Karpas-422 (cell line): Measurements from ENCODE around the gene SMIM12. TPM values are rescaled to one million over a fixed set of nuclear protein-coding genes. Genes with fewer than 3 reads are reported as not detected.
A peak's percentile ranks its signal among the peaks of the same experiment; 100 is the strongest.

Source experiments
- DNase-seq: peaks from one replicate; pipeline ENCODE4 v3.0.0-alpha.2; 2015
- H2AFZ ChIP-seq: fragments of 200-600 bp; sonication (generic); 2 replicates; pipeline ENCODE4 v1.6.1; 2014; ENCODE audit warnings: antibody characterized with exemption, low read length, mixed read lengths
- H3K27ac ChIP-seq: fragments of 200-600 bp; sonication (generic); 2 replicates; pipeline ENCODE4 v1.5.1; 2014; ENCODE audit warnings: mild to moderate bottlenecking, low read length, moderate library complexity
- H3K27me3 ChIP-seq: fragments of 200-600 bp; sonication (generic); 2 replicates; pipeline ENCODE4 v1.6.1; 2014; ENCODE audit warnings: low read length, mixed read lengths
- H3K36me3 ChIP-seq: fragments of 200-600 bp; sonication (generic); 2 replicates; pipeline ENCODE4 v1.6.1; 2014; ENCODE audit warnings: low read length, mixed read lengths; ENCODE audit not compliant: insufficient read depth
- H3K4me1 ChIP-seq: fragments of 200-600 bp; sonication (generic); 2 replicates; pipeline ENCODE4 v1.6.1; 2014; ENCODE audit warnings: mild to moderate bottlenecking, low read length, mixed read lengths
- H3K4me2 ChIP-seq: fragments of 200-600 bp; sonication (generic); 2 replicates; pipeline ENCODE4 v1.6.1; 2014; ENCODE audit warnings: low read length, low read depth, mild to moderate bottlenecking; ENCODE audit not compliant: poor library complexity, severe bottlenecking
- H3K4me3 ChIP-seq: fragments of 200-600 bp; sonication (generic); 2 replicates; pipeline ENCODE4 v1.5.1; 2014; ENCODE audit warnings: mild to moderate bottlenecking, antibody characterized with exemption, low read length, mixed read lengths
- H3K79me2 ChIP-seq: fragments of 200-600 bp; sonication (generic); 2 replicates; pipeline ENCODE4 v1.6.1; 2014; ENCODE audit warnings: mild to moderate bottlenecking, low read length, mixed read lengths
- H3K9ac ChIP-seq: fragments of 200-600 bp; sonication (generic); 2 replicates; pipeline ENCODE4 v1.6.0; 2014; ENCODE audit warnings: low read length
- H3K9me2 ChIP-seq: fragments of 200-600 bp; sonication (generic), shearing (Covaris generic); replicated peaks from 2 replicates; pipeline ENCODE4 v1.6.0; 2014; ENCODE audit warnings: mild to moderate bottlenecking, low read length, moderate library complexity; ENCODE audit not compliant: insufficient read depth
- H3K9me3 ChIP-seq: fragments of 300-700, 200-600 bp; sonication (generic); 2 replicates; pipeline ENCODE4 v1.6.1; 2014; ENCODE audit warnings: low read length, mixed read lengths
- H4K20me1 ChIP-seq: fragments of 200-600 bp; sonication (generic); 2 replicates; pipeline ENCODE4 v1.6.1; 2014; ENCODE audit warnings: mild to moderate bottlenecking, antibody characterized with exemption, low read length, low read depth; ENCODE audit not compliant: insufficient read depth
- total RNA-seq: library from RNA; depleted of rRNA; stranded (reverse); fragments of >200 nt; shearing (Covaris generic); gene quantifications from 2 replicates; pipeline ENCODE4 v1.2.3, GENCODE V29; 2014; ENCODE audit warnings: low replicate concordance

The SMIM12 gene
- total RNA-seq, 1 experiment from 2014 or later, result 25.3 TPM

- H3K36me3 ChIP-seq, result peaks cover 15% of the 10 kb centered on the region
- H3K4me2 ChIP-seq, result peak overlapping the region; percentile 78
- H3K27me3 ChIP-seq, result no peaks in the 10 kb centered on the region
- peak overlapping the region; percentile 67 for H3K4me3 ChIP-seq
- no peaks in the 10 kb centered on the region for H3K9me2 ChIP-seq
- H3K9ac ChIP-seq, result 0 out of 2 replicates have a peak overlapping the region, but pooled peaks have one; percentile 83
- 0 out of 2 replicates have a peak, but pooled peaks cover 4% of the 10 kb centered on the region for H3K9me3 ChIP-seq
- no peak overlapping the region for H2AFZ ChIP-seq
- H4K20me1 ChIP-seq, result no peaks in the 10 kb centered on the region
- H3K79me2 ChIP-seq, result no peaks in the 10 kb centered on the region
- no peak for DNase-seq
- no peak overlapping the region; the same call in 1 of the 2 replicates for H3K27ac ChIP-seq
- peaks cover 39% of the 10 kb centered on the region for H3K4me1 ChIP-seq
Measured at GRCh38 chr1:34884961-34885360, 25.4 kb upstream of the SMIM12 start.

- Histone ChIP-seq H3K4me3 (no peak overlapping the region; the same call in 1 of the 2 replicates), H2AFZ (no peak overlapping the region), H3K27me3 (no peaks in the 10 kb centered on the region), H3K4me1 (peaks cover 35% of the 10 kb centered on the region), H3K36me3 (peaks cover 15% of the 10 kb centered on the region), H3K9me2 (no peaks in the 10 kb centered on the region), H3K4me2 (peak overlapping the region; percentile 78), H4K20me1 (no peaks in the 10 kb centered on the region), H3K27ac (no peak overlapping the region; the same call in 1 of the 2 replicates), H3K9ac (no peak overlapping the region), H3K79me2 (no peaks in the 10 kb centered on the region), H3K9me3 (0 out of 2 replicates have a peak, but pooled peaks cover 4% of the 10 kb centered on the region)
- no peak for DNase-seq
Measured at GRCh38 chr1:34884536-34884935, 25.0 kb upstream of the SMIM12 start.

DNA sequence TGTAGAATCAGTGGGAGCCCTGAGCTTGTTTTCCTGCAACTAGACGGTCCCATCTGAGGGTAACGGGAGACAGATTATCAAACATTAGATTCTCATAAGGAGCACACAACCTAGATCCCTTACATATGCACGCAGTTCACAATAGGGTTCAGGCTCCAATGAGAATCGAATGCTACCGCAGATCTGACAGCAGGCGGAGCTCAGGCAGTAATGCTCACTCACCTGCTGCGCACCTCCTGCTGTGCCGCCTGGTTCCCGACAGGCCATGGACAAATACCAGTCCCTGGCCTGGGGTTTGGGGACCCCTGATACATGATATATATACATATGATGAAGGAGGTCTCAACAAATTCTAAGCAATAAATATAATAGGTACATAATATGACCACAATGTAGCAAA is 19.7 kb upstream of the SMIM12 start:
- Histone ChIP-seq H3K4me1 (no peaks in the 10 kb centered on the region), H2AFZ (no peak overlapping the region), H3K9ac (no peak overlapping the region), H3K9me3 (0 out of 2 replicates have a peak, but pooled peaks cover 4% of the 10 kb centered on the region), H3K79me2 (no peaks in the 10 kb centered on the region), H3K4me3 (no peak overlapping the region), H3K36me3 (peaks cover 15% of the 10 kb centered on the region), H3K4me2 (no peak overlapping the region), H3K27ac (no peak overlapping the region), H3K27me3 (no peaks in the 10 kb centered on the region), H3K9me2 (no peaks in the 10 kb centered on the region), H4K20me1 (no peaks in the 10 kb centered on the region)
- no peak for DNase-seq

GRCh38 chr1:34876406-34876805 is 16.9 kb upstream of the SMIM12 start:
- no peak overlapping the region for H3K27ac ChIP-seq
- no peak overlapping the region for H3K4me3 ChIP-seq
- peaks cover 4% of the 10 kb centered on the region for H3K36me3 ChIP-seq
- H3K79me2 ChIP-seq, result no peaks in the 10 kb centered on the region
- no peak overlapping the region for H3K9ac ChIP-seq
- H2AFZ ChIP-seq, result no peak overlapping the region
- no peaks in the 10 kb centered on the region for H3K27me3 ChIP-seq
- peaks cover 16% of the 10 kb centered on the region for H3K4me1 ChIP-seq
- H4K20me1 ChIP-seq, result no peaks in the 10 kb centered on the region
- no peak for DNase-seq
- 0 out of 2 replicates have a peak, but pooled peaks cover 4% of the 10 kb centered on the region for H3K9me3 ChIP-seq
- no peak overlapping the region for H3K4me2 ChIP-seq
- H3K9me2 ChIP-seq, result no peaks in the 10 kb centered on the region

- H3K4me1 ChIP-seq, result peaks cover 33% of the 10 kb centered on the region
- no peaks in the 10 kb centered on the region for H4K20me1 ChIP-seq
- no peaks in the 10 kb centered on the region for H3K79me2 ChIP-seq
- H3K4me3 ChIP-seq, result no peak overlapping the region
- no peaks in the 10 kb centered on the region for H3K27me3 ChIP-seq
- H2AFZ ChIP-seq, result no peak overlapping the region
- H3K36me3 ChIP-seq, result no peaks in the 10 kb centered on the region
- no peak for DNase-seq
- H3K4me2 ChIP-seq, result no peak overlapping the region
- no peak overlapping the region for H3K27ac ChIP-seq
- H3K9ac ChIP-seq, result no peak overlapping the region
- no peaks in the 10 kb centered on the region for H3K9me3 ChIP-seq
- no peaks in the 10 kb centered on the region for H3K9me2 ChIP-seq
Measured at GRCh38 chr1:34874296-34874952, 14.9 kb upstream of the SMIM12 start.

DNA sequence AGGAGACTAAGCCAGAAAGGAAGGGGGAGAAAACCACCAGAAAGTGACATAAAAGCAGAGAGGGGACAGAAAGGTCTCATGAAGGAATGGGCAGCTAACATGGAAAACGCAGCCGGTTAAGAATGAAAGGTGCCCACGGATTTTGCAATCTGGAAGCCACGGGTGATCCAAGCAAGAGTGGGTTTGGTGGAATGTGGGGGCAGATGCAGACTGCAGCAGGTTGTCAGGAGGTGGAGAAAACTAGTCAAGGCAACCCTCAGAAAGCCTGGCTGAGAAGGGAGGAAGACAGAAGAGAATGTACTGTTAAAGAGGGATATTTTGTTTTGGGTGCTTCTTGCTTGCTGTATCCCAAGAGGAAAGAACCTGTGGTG is 12.6 kb upstream of the SMIM12 start:
- Histone ChIP-seq H3K9ac (no peak overlapping the region), H3K9me3 (no peaks in the 10 kb centered on the region), H4K20me1 (no peaks in the 10 kb centered on the region), H3K27me3 (no peaks in the 10 kb centered on the region), H3K9me2 (no peaks in the 10 kb centered on the region), H3K4me1 (peaks cover 35% of the 10 kb centered on the region), H3K79me2 (no peaks in the 10 kb centered on the region), H3K36me3 (no peaks in the 10 kb centered on the region), H3K4me3 (no peak overlapping the region), H2AFZ (no peak overlapping the region), H3K4me2 (no peak overlapping the region), H3K27ac (no peak overlapping the region)
- no peak for DNase-seq

- Histone ChIP-seq H3K4me2 (peak overlapping the region; percentile 24), H3K9me2 (no peaks in the 10 kb centered on the region), H3K4me1 (peaks cover 41% of the 10 kb centered on the region), H4K20me1 (no peaks in the 10 kb centered on the region), H3K27me3 (no peaks in the 10 kb centered on the region), H3K36me3 (no peaks in the 10 kb centered on the region), H3K27ac (peak overlapping the region; percentile 43), H3K79me2 (no peaks in the 10 kb centered on the region), H3K9me3 (no peaks in the 10 kb centered on the region), H3K4me3 (no peak overlapping the region), H2AFZ (no peak overlapping the region), H3K9ac (peak overlapping the region; percentile 15; the same call in 1 of the 2 replicates)
- no peak for DNase-seq
Measured at GRCh38 chr1:34871443-34872132, 12.0 kb upstream of the SMIM12 start.

- H3K4me3 ChIP-seq, result no peak overlapping the region
- H3K9me2 ChIP-seq, result no peaks in the 10 kb centered on the region
- H3K4me2 ChIP-seq, result peak overlapping the region; percentile 22
- no peaks in the 10 kb centered on the region for H3K79me2 ChIP-seq
- H3K4me1 ChIP-seq, result peaks cover 52% of the 10 kb centered on the region
- no peaks in the 10 kb centered on the region for H4K20me1 ChIP-seq
- no peak for DNase-seq
- H3K9me3 ChIP-seq, result no peaks in the 10 kb centered on the region
- H3K27ac ChIP-seq, result peak overlapping the region; percentile 43; the same call in 1 of the 2 replicates
- no peaks in the 10 kb centered on the region for H3K36me3 ChIP-seq
- H2AFZ ChIP-seq, result no peak overlapping the region
- peak overlapping the region; percentile 9; the same call in 1 of the 2 replicates for H3K9ac ChIP-seq
- no peaks in the 10 kb centered on the region for H3K27me3 ChIP-seq
Measured at GRCh38 chr1:34870395-34870794, 10.8 kb upstream of the SMIM12 start.
